ENCODE measurements around the gene DSCAM.

DSCAM gene

GRCh38 chr21:40438616-40439015 lies 408.3 kb downstream of the DSCAM start:
- no peak for DNase-seq

GRCh38 chr21:40436261-40436660 lies 410.7 kb downstream of the DSCAM start:
- DNase-seq, result no peak

DNA sequence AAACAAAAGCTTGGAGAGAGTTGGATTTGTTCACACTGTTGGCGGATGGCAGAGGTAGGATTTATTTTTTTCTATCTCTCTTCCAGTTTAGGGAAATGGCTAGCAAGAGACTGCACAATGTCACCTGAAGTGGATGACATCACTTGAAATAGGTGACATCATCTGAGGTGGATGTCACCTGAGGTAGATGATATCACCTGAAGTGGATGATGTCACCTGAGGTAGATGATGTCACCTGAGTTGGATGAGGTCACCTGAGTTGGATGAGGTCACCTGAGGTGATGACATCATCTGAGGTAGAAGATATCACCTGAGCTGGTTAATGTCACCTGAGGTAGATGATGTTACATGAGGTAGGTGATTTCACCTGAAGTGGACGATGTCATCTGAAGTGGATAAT lies 413.4 kb downstream of the DSCAM start:
- no peak for DNase-seq

DNA sequence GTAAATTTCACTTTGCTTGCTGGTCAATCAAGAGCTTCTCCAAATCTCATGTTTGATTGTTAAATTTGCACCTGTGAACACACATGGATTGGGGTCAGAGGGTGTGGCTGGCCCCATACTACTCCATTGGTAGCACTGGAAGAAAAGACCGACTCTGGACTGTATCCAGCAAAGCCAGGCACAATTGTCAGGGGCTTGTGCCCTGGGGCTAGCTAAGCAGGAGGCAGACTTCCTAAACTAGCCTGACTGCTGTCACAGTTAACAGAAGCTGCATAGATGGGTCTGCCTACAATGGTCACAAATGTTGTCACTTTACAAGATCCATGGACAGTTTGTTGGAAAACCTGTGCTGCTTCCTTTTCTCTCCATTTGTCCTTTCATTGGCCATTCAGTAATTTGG lies 421.0 kb downstream of the DSCAM start:
- no peak for DNase-seq

DNA sequence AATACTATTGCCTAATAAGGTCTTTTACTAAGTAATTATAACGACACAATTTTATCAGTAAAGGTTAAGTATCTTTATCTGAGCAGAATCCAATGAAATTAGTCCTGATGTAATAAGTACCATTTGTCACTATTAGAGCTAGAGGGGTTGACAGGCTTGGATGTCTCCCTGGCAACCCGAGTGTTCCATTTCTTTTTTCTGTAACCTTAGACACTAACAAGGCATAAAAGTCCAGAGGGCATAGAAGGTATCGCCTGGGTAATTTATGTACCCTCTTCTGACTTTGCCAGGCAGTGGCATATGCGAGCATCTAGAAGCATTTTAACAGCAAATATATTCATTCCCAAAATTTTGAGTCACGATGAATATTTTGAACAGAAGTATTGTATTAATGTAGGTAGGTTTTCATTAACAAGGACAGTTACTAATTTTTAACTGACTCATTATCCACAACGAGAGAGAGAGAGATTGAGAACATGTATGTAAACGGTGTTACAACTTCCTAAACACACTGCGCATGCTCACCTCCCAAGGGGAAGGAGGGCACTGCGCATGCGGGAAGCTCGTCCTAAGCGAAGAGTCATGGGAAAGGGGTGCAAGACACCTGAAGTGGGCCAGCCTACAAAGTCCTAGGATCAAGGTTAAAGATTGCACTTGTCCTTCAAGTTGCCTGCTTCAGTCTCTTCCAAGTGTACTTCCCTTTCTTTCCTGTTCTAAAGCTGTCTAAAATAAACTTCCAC lies 423.9 kb downstream of the DSCAM start:
- DNase-seq, result no peak

GRCh38 chr21:40421121-40421520 lies 425.8 kb downstream of the DSCAM start:
- no peak for DNase-seq

DNA sequence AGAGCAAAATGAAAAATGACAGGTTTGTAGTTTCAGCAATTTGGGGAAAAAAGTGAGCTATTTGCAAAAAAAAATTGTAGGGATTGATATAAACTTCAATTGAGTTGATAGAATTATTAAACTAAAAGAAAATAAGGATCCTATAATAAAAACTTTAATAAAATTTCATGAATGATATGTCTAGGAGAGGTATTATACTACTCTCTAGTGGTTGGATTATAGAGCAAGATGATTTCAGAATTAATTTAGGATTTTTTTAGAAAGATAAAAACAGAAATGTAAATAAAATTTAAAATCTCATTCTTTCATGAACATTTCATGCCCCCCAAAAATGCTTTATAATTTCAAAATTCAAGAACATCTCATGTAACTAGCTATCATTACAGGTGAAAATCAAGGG lies 430.4 kb downstream of the DSCAM start:
- no peak for DNase-seq

DNA sequence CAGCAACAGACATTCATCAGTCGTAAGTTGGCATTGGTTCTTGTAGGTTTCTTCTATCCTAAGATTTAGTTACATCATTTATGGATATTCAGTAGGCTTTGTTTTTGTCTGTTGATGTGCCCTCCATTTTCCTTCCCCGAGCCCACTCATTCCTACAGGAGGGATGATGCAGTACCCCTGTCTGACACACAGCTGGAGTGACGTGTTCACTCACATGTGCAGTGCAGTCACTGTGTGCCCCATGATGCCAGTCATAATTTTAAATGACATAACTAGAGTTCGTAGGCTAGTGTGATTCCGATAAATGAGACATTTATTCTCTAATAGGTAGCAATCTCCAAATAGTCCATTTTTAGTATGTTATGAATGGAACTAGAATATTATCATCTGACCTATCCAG lies 438.4 kb downstream of the DSCAM start:
- DNase-seq, result no peak

GRCh38 chr21:40404396-40404800 lies 442.6 kb downstream of the DSCAM start:
- no peak for DNase-seq

GRCh38 chr21:40402884-40403582 lies 443.9 kb downstream of the DSCAM start:
- DNase-seq, result no peak

- DNase-seq, result no peak
Measured at GRCh38 chr21:40395732-40396131, 451.2 kb downstream of the DSCAM start.

GRCh38 chr21:40393066-40393465 lies 453.9 kb downstream of the DSCAM start:
- no peak for DNase-seq

DNA sequence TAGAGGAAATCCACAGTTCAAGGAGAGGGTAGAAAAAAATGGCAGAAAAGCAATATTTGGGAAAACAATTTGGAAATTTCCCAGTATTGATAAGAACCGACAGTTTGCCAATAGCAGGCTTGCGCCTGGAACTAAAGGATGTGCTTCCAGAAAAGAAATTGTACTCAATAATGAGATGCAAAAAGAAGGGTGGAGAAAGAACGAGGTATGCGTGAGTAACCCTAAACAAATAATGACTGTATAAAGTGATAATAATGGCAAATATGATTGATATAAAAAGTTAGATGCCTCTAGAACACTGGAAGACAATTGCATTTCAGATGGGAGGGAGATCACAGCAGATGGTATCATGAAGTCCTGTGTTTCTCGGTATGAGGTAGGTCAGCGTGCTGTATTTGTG lies 458.9 kb downstream of the DSCAM start:
- DNase-seq, result no peak

DNA sequence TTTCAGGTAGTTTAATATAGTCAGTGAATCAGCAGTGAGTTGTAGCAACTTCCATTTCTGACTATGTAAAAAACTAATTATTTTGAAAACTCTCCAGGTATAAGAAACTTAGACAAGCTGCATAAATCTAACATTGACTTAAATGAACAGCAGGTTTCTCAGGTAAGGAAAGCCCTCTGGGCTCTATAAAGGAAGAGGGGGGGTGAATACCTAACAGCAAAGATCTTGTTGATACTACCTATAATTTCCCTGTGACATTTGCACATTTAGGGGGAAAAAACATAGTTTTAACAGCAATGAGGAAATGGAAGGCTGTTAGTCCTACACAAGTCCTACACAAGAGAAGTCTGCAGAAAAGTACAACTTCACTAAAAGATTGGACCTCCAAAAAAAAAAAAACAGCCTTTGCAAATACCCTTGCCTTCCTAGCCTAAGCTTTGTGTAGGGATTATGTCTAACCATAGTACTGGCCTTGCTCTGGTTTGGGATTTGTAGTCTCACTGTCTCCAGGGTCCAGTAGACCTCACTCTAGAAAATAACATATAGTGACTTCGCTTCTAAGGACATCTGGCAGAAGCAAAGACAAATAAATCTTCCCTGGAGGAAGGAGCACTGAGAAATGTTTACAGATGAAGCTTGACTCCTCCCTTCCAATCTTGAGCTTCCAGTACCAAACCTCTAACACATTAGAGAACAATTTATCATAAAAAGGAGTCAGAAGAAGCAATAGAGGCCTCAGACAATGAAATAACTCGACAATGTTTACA lies 459.8 kb downstream of the DSCAM start:
- DNase-seq, result no peak

DNA sequence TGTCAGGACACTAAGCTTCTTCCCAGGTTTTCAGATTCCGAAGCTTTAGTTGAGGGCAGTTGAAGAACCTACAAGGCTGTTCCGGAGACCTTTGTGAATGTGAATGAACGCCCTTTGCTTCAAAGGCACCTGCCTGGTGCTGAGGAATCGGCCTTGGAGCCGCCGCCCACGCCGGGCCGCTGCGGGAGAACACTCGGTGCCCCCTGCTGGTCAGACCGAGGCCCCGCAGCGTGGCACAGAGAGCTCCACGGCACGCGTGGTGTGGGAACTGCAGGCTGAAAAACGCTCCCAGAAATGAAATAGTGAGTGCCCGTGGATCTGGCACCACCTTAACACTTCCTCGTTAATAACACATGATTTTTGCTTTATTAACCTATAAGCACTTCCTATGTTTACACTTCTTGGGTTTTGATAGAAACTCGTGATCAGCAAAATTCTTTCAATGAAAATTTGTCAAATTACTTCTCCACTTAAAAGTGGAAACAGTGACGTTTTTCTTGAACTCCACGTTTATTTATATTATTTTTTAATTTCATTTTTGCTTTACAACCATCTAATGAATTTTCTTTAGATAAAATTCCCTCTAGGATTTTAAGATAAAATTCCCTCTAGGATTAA lies 460.6 kb downstream of the DSCAM start:
- DNase-seq, result no peak

DNA sequence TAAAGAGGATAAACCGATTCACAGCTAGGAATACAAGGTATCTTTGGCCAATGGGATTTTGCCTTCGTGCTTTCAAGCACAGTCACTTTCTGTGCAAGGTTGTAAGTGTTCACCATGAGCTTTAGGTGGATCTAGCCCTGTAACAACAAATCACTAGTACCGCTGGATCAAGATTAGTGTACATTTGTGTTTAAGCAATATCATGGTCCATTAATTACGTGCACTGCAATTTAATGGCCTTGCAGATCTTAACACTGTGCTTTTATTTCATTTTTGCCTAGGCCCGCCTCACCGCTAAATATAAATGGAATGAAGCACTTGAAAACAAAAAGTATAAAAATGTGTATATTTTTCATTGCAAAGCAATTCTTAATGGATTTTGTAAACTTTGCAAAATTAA lies 461.1 kb downstream of the DSCAM start:
- no peak for DNase-seq

DNA sequence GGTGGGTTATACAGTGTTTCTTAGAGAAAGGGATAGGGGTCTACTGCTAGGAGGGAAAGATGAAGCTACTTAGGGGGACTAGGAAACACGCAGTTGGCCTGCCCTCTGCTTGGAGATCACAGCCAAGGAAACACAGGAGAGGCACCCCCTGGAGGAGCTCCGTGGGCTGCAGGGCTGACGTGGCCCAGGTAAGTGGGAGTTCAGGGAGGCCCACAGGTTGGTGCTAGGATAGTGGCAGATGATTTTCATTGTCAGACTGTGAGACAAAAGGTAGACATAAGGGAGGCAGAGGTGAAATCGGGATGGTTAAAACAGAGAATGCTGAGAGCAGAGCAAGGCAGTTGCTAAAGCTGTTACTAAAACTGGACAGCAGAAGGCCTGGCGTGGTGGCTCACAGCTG lies 463.0 kb downstream of the DSCAM start:
- DNase-seq, result no peak

- DNase-seq, result no peak
Measured at GRCh38 chr21:40381111-40381510, 465.8 kb downstream of the DSCAM start.

DNA sequence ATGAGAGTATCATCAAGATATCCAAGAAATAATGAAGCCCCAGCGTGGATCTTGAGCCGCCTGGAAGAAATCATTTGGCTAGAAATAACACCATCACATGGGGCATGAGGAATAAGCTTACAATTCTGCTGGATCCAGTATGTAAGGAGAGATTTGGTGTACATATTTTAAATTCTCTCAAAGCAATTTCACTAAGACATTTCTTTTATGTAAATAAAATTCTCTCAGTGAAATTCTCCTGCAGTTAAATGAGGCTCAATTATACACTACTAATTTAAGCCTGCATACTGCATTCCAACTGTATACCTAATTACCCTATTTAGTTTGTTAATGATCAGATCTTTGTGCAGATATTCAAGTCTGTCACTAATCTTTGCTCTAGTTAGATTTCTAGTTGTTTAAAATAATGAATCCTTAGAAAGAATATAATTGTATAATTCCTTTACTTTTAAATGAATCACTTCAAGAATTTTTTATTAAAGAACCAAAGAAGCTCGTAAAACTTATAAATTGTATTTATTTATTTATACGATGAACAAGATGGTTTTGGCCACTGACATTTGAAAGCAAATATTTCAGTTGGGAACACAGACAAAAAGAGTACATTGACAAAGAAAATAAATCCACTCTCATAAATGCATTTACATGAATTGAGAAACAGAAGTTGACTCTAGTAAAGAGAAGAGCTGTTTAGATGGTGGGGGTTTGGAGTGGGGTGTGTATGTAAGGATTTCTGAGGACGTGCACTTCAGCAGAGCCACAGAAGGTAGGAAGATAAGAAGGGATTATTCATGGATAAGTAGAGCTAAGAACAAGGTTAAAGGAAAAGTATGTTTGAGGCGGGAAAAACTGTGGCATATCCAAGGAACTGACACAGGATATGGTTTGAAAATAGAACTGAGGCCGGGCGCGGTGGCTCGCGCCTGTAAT lies 466.8 kb downstream of the DSCAM start:
- DNase-seq, result no peak

GRCh38 chr21:40377135-40377534 lies 469.8 kb downstream of the DSCAM start:
- DNase-seq, result no peak

DNA sequence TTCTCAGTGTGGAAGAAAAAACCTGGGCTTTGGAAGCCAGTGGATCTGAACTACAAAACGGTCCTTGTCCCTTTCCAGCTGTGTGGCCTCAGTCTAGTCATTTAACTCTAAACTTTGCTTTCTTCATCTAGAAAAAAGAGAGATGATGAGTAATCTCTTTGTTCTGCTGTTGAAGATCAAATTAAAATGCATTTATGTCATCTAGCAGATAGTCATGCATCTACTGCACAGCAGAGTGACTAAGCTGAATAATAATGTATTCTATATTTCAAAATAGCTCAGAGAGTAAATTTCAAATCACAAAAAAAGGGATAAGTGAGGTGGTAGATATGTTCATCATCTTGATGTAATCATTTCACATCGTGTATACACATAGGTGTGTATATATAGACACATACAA lies 473.2 kb downstream of the DSCAM start:
- DNase-seq, result no peak

DNA sequence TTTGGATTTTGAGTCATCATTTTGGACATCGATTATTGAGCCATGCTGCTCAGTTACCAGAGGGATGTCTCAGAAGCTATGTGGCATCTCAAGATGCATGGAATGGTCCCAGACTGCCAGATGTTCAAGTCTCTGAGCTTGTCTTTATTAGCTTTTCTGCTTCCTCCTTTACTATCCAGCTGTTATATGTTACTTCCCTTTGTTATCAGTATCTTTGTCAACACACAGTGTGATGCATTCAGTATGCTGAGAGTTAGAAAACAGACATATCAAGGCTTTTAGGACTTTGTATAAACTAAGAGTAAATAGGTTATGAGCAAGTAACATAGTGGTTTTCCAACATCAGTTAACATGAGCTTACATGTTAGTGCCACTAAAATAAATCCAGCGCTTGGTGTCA lies 474.5 kb downstream of the DSCAM start:
- no peak for DNase-seq

Measured in NK-92 treated with Interleukin-12 subunit alpha and Interleukin-12 subunit beta, amount 100 ng/mL, for 24 hours (cell line).